ENCODE measurements around the gene ANKS1A. TPM values are rescaled to one million over a fixed set of nuclear protein-coding genes. Genes with fewer than 3 reads are reported as not detected.

The ANKS1A gene
- 7.4 and 15.0 TPM in 2 replicates for total RNA-seq

GRCh38 chr6:34888874-34889555, at the start of gene ANKS1A:
ANKS1A (plus strand) TSS chr6:34889255; CDS start chr6:34889403, 148 bp downstream.

DNA sequence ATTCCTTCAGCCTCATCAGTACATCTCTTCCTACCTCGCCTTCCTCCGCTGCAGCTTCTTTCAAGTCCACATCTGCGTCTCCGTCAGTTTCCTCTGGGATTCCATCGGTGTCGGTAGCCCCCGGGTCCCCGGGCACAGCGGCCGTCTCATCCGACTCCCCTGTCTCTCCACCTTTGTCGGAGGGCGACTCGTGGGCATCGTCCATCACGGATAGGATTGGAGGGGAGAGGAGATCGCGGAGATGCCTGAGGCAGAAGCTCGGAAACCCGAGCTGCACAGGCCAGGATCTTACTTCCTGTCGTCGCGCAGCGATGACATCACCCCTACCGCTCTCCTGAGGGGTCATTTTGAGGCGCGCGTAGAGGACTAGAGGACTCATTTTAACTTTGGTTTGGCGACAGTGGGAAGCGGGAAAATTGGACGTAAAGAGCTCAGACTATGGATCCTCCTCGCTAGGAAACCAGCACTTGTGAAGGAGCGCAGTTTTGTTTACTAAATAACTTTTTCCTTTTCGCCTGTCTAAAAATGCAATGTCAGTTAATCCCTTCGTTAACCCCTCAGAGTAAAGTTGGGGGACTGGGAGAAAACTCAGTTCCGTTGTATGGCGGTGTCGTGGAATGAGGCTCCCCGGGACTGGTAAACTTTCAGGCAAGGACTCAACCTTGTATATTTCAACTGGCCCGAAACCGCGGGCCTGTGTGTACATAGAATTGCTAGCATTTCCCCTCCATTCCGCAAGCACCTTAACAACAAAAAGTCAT, 1.1 kb upstream of the ANKS1A start, which contains the start of gene TAF11:
TSS of gene TAF11 (minus strand) at position 290 of the 761 bp plus-strand sequence. CDS start at position 205, 85 bp downstream.

Other genes with a start within 250 kb of the ANKS1A start
- gene ILRUN, start 192.5 kb upstream of the ANKS1A start, total RNA-seq = 31.8 and 41.1 TPM in 2 replicates
- 102 and 160 TPM in 2 replicates for gene SNRPC, start 131.8 kb upstream of the ANKS1A start, total RNA-seq
- gene BLTP3A, start 97.2 kb upstream of the ANKS1A start, total RNA-seq = 2.2 and 4.0 TPM in 2 replicates
- 19.7 and 37.8 TPM in 2 replicates for gene TAF11, start 1.2 kb upstream of the ANKS1A start, total RNA-seq

Data from epithelial cell of alveolus of lung (primary cell).